SK-N-SH (cell line): ENCODE measurements around the gene LHFPL5.

ENCODE experiments used
- CTCF ChIP-seq: fragments of 200-600 bp; sonication (generic); IDR thresholded peaks from 2 replicates; pipeline ENCODE4 v1.6.1; 2017; ENCODE audit warnings: antibody characterized with exemption, mild to moderate bottlenecking, moderate library complexity
- EZH2phosphoT487 ChIP-seq: fragments of 200-600 bp; sonication (generic); IDR thresholded peaks from 2 replicates; pipeline ENCODE4 v1.6.1; 2017; ENCODE audit warnings: low read depth, mixed run types, mild to moderate bottlenecking, antibody characterized with exemption, moderate library complexity, borderline replicate concordance
- PBX3 ChIP-seq: IDR thresholded peaks from 2 replicates; pipeline ENCODE4; 2012
- POLR2AphosphoS5 ChIP-seq: IDR thresholded peaks from 2 replicates; pipeline ENCODE4 v1.6.1; 2012; ENCODE audit warnings: low read depth, low read length
- RCOR1 ChIP-seq: fragments of 150-350 bp; IDR thresholded peaks from 2 replicates; pipeline ENCODE4 v1.6.1; 2017; ENCODE audit warnings: antibody characterized with exemption, low read length
- RFX5 ChIP-seq: IDR thresholded peaks from 2 replicates; pipeline ENCODE4 v1.6.1; 2012; ENCODE audit warnings: mild to moderate bottlenecking, improper control_type of control experiment, low read length
- SIN3A ChIP-seq: IDR thresholded peaks from 2 replicates; pipeline ENCODE4 v1.6.1; 2012; ENCODE audit warnings: low read depth, mild to moderate bottlenecking, low read length, moderate library complexity, borderline replicate concordance
- TCF12 ChIP-seq: IDR thresholded peaks from 2 replicates; pipeline ENCODE4 v1.4.0; 2012
- USF2 ChIP-seq: fragments of 150-350 bp; IDR thresholded peaks from 2 replicates; pipeline ENCODE4 v1.6.1; 2017; ENCODE audit warnings: antibody characterized with exemption, low read length, low read depth, borderline replicate concordance

GRCh38 chr6:35804996-35805736 is at the start of gene LHFPL5:
- no peak for TF ChIP-seq TCF12
- TF ChIP-seq RFX5 = no peak
- no peak for TF ChIP-seq CTCF
- TF ChIP-seq USF2 = no peak
- TF ChIP-seq RCOR1 = no peak
- TF ChIP-seq POLR2AphosphoS5 = no peak
- TF ChIP-seq PBX3 = no peak
- TF ChIP-seq SIN3A = no peak
- TF ChIP-seq EZH2phosphoT487 = no peak
